Neural cell (in vitro differentiated cells): ENCODE results near the gene FHIT. TPM values are rescaled to one million over a fixed set of nuclear protein-coding genes. Genes with fewer than 3 reads are reported as not detected.

Experiments used
- H2AFZ ChIP-seq: fragments of 200-600, 300-800 bp; sonication (generic), shearing (Covaris generic); 2 replicates; pipeline ENCODE4 v1.6.0; 2014; ENCODE audit warnings: low read depth, mild to moderate bottlenecking, antibody characterized with exemption, low read length, moderate library complexity
- H3F3A ChIP-seq: fragments of 200-600 bp; shearing (Covaris generic); 2 replicates; pipeline ENCODE4 v1.6.1; 2016; ENCODE audit warnings: mild to moderate bottlenecking, moderate library complexity, mixed read lengths, antibody characterized with exemption, low read length; ENCODE audit not compliant: insufficient read depth, poor library complexity, severe bottlenecking
- H3K27ac ChIP-seq: fragments of 200-600, 300-800 bp; sonication (generic), shearing (Covaris generic); 2 replicates; pipeline ENCODE4 v1.5.1; 2014; ENCODE audit warnings: mild to moderate bottlenecking, low read length, moderate library complexity
- H3K27me3 ChIP-seq: fragments of 300-800, 200-600 bp; sonication (generic), shearing (Covaris generic); 2 replicates; pipeline ENCODE4 v1.6.0; 2014; ENCODE audit warnings: mild to moderate bottlenecking, low read depth, low read length, moderate library complexity; ENCODE audit not compliant: insufficient read depth
- H3K36me3 ChIP-seq: fragments of 300-800, 200-600 bp; sonication (generic), shearing (Covaris generic); 2 replicates; pipeline ENCODE4 v1.5.1; 2014; ENCODE audit warnings: mild to moderate bottlenecking, antibody characterized with exemption, low read length, moderate library complexity; ENCODE audit not compliant: insufficient read depth
- H3K4me2 ChIP-seq: fragments of 300-800, 200-600 bp; sonication (generic), shearing (Covaris generic); 2 replicates; pipeline ENCODE4 v1.6.0; 2014; ENCODE audit warnings: mild to moderate bottlenecking, low read length
- H3K4me3 ChIP-seq: fragments of 300-800, 200-600 bp; sonication (generic), shearing (Covaris generic); 2 replicates; pipeline ENCODE4 v1.5.1; 2014; ENCODE audit warnings: mild to moderate bottlenecking, low read length, moderate library complexity
- H3K79me2 ChIP-seq: fragments of 200-600 bp; shearing (Covaris generic); replicated peaks from 2 replicates; pipeline ENCODE4 v1.6.0; 2014; ENCODE audit warnings: mild to moderate bottlenecking, low read length, moderate library complexity; ENCODE audit not compliant: insufficient read depth
- H3K9ac ChIP-seq: fragments of 300-800, 200-600 bp; sonication (generic), shearing (Covaris generic); 2 replicates; pipeline ENCODE4 v1.6.1; 2016; ENCODE audit warnings: mild to moderate bottlenecking, low read length, mixed read lengths
- H3K9me2 ChIP-seq: fragments of 200-600 bp; shearing (Covaris generic); 2 replicates; pipeline ENCODE4 v1.6.1; 2016; ENCODE audit warnings: mild to moderate bottlenecking, low read length, mixed read lengths; ENCODE audit not compliant: insufficient read depth
- H3K9me3 ChIP-seq: fragments of 200-600, 300-800 bp; sonication (generic), shearing (Covaris generic); 2 replicates; pipeline ENCODE4 v1.6.1; 2016; ENCODE audit warnings: mild to moderate bottlenecking, mixed run types, low read length, moderate library complexity, mixed read lengths
- H4K20me1 ChIP-seq: fragments of 200-600 bp; shearing (Covaris generic); 2 replicates; pipeline ENCODE4 v1.6.1; 2016; ENCODE audit warnings: mild to moderate bottlenecking, mixed run types; ENCODE audit not compliant: insufficient read depth
- EP300 ChIP-seq: fragments of 450-650 bp; conservative IDR thresholded peaks from 2 replicates; pipeline ENCODE4 v1.6.1; 2014; ENCODE audit warnings: antibody characterized with exemption, mild to moderate bottlenecking, moderate library complexity; ENCODE audit not compliant: poor library complexity, severe bottlenecking
- EZH2 ChIP-seq: fragments of 200-600, 300-800 bp; shearing (Covaris generic), sonication (generic); IDR thresholded peaks from 2 replicates; pipeline ENCODE4 v1.6.1; 2014; ENCODE audit warnings: antibody characterized with exemption, low read length, borderline replicate concordance, mild to moderate bottlenecking; ENCODE audit not compliant: insufficient read depth, poor library complexity, severe bottlenecking
- MXI1 ChIP-seq: fragments of 450-650 bp; conservative IDR thresholded peaks from 2 replicates; pipeline ENCODE4 v1.6.1; 2014; ENCODE audit warnings: antibody characterized with exemption, mild to moderate bottlenecking; ENCODE audit not compliant: poor library complexity, severe bottlenecking
- POLR2AphosphoS5 ChIP-seq: IDR thresholded peaks from 2 replicates; pipeline ENCODE4 v1.6.1; 2012
- RAD21 ChIP-seq: fragments of 450-650 bp; conservative IDR thresholded peaks from 2 replicates; pipeline ENCODE4 v1.6.1; 2014; ENCODE audit warnings: antibody characterized with exemption, mild to moderate bottlenecking, moderate library complexity
- SMC3 ChIP-seq: fragments of 450-650 bp; conservative IDR thresholded peaks from 2 replicates; pipeline ENCODE4 v1.6.1; 2014; ENCODE audit warnings: antibody characterized with exemption, mild to moderate bottlenecking, moderate library complexity; ENCODE audit not compliant: poor library complexity
- TAF1 ChIP-seq: IDR thresholded peaks from 2 replicates; pipeline ENCODE4 v1.6.1; 2012; ENCODE audit warnings: low read depth
- polyA plus RNA-seq: library from polyadenylated mRNA; depleted of rRNA; stranded (reverse); fragments of >200 nt; gene quantifications from 2 replicates; pipeline ENCODE4 v1.2.3, GENCODE V29; 2014
- TF ChIP-seq, protein P1 (sequence below): fragments of 450-650 bp; IDR thresholded peaks from 2 replicates; pipeline ENCODE4 v1.5.1; 2014; ENCODE audit warnings: antibody characterized with exemption, mild to moderate bottlenecking, moderate library complexity; ENCODE audit not compliant: poor library complexity, severe bottlenecking
- TF ChIP-seq, protein P2 (sequence below): IDR thresholded peaks from 2 replicates; pipeline ENCODE4 v1.6.1; 2012; ENCODE audit warnings: borderline replicate concordance

FHIT gene
- polyA plus RNA-seq, 1 donor from 2014 or later = not detected

- H3K36me3 ChIP-seq = no peaks in the 10 kb centered on the region
- no peak overlapping the region for H3K9ac ChIP-seq
- H3K9me3 ChIP-seq = no peaks in the 10 kb centered on the region
- H4K20me1 ChIP-seq = no peaks in the 10 kb centered on the region
- H3K4me2 ChIP-seq = no peak overlapping the region
- no peaks in the 10 kb centered on the region for H3K9me2 ChIP-seq
- H3K4me3 ChIP-seq = no peak overlapping the region
- no peaks in the 10 kb centered on the region for H3F3A ChIP-seq
- H2AFZ ChIP-seq = no peak overlapping the region
- no peak overlapping the region for H3K27ac ChIP-seq
- no peak for TF ChIP-seq EZH2
- no peak for TF ChIP-seq SMC3
- TF ChIP-seq, protein P1, sequence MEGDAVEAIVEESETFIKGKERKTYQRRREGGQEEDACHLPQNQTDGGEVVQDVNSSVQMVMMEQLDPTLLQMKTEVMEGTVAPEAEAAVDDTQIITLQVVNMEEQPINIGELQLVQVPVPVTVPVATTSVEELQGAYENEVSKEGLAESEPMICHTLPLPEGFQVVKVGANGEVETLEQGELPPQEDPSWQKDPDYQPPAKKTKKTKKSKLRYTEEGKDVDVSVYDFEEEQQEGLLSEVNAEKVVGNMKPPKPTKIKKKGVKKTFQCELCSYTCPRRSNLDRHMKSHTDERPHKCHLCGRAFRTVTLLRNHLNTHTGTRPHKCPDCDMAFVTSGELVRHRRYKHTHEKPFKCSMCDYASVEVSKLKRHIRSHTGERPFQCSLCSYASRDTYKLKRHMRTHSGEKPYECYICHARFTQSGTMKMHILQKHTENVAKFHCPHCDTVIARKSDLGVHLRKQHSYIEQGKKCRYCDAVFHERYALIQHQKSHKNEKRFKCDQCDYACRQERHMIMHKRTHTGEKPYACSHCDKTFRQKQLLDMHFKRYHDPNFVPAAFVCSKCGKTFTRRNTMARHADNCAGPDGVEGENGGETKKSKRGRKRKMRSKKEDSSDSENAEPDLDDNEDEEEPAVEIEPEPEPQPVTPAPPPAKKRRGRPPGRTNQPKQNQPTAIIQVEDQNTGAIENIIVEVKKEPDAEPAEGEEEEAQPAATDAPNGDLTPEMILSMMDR = no peak
- no peak for TF ChIP-seq EP300
- no peak for TF ChIP-seq MXI1
- TF ChIP-seq POLR2AphosphoS5 = no peak
- no peak for TF ChIP-seq RAD21
- TF ChIP-seq, protein P2, sequence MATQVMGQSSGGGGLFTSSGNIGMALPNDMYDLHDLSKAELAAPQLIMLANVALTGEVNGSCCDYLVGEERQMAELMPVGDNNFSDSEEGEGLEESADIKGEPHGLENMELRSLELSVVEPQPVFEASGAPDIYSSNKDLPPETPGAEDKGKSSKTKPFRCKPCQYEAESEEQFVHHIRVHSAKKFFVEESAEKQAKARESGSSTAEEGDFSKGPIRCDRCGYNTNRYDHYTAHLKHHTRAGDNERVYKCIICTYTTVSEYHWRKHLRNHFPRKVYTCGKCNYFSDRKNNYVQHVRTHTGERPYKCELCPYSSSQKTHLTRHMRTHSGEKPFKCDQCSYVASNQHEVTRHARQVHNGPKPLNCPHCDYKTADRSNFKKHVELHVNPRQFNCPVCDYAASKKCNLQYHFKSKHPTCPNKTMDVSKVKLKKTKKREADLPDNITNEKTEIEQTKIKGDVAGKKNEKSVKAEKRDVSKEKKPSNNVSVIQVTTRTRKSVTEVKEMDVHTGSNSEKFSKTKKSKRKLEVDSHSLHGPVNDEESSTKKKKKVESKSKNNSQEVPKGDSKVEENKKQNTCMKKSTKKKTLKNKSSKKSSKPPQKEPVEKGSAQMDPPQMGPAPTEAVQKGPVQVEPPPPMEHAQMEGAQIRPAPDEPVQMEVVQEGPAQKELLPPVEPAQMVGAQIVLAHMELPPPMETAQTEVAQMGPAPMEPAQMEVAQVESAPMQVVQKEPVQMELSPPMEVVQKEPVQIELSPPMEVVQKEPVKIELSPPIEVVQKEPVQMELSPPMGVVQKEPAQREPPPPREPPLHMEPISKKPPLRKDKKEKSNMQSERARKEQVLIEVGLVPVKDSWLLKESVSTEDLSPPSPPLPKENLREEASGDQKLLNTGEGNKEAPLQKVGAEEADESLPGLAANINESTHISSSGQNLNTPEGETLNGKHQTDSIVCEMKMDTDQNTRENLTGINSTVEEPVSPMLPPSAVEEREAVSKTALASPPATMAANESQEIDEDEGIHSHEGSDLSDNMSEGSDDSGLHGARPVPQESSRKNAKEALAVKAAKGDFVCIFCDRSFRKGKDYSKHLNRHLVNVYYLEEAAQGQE = no peak
- TF ChIP-seq TAF1 = no peak
- H3K79me2 ChIP-seq = no peaks in the 10 kb centered on the region
- no peaks in the 10 kb centered on the region for H3K27me3 ChIP-seq
These were observed 17.5 kb downstream of the FHIT start for GRCh38 chr3:61233746-61234145.

GRCh38 chr3:61231693-61232092, 19.6 kb downstream of the FHIT start:
- Histone ChIP-seq H3K4me3 (no peak overlapping the region), H4K20me1 (no peaks in the 10 kb centered on the region), H3K27ac (no peak overlapping the region), H3K9me3 (no peaks in the 10 kb centered on the region), H3K9ac (no peak overlapping the region), H3K27me3 (no peaks in the 10 kb centered on the region), H3K36me3 (no peaks in the 10 kb centered on the region), H3K9me2 (no peaks in the 10 kb centered on the region), H2AFZ (no peak overlapping the region), H3K4me2 (no peak overlapping the region), H3K79me2 (no peaks in the 10 kb centered on the region), H3F3A (no peaks in the 10 kb centered on the region)
- TF ChIP-seq POLR2AphosphoS5 = no peak
- TF ChIP-seq MXI1 = no peak
- TF ChIP-seq, protein P1 = no peak
- TF ChIP-seq SMC3 = no peak
- TF ChIP-seq EZH2 = no peak
- TF ChIP-seq, protein P2 = no peak
- no peak for TF ChIP-seq TAF1
- TF ChIP-seq RAD21 = no peak
- TF ChIP-seq EP300 = no peak
